ENCODE measurements around the gene RLN2. TPM values are rescaled to one million over a fixed set of nuclear protein-coding genes. Genes with fewer than 3 reads are reported as not detected.

The RLN2 gene
- total RNA-seq, 1 donor from 2014 or later = 4.0 TPM

DNA sequence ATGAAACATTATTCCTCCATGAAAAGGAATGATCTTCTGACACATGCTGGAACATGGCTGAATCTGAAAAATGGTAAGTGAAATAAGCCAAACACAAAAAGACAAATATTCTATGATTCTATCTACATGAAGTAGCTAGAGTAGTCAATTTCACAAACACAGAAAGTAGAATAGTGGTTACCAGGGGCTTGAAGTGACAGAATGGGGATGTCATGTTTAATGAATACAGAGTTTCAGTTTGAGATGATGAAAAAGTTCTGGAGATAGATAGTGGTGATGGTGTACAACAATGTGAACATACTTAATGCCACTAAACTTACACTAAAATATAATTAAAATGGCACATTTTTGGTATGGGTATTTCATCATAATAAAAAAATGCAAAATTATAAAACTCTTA is 18.3 kb downstream of the RLN2 start:
- H3K4me1 Mint-ChIP-seq (ENCODE audit: low read depth) = no peaks in the 10 kb centered on the region
- no peak overlapping the region for H3K27ac Mint-ChIP-seq
- H3K36me3 Mint-ChIP-seq (ENCODE audit: insufficient read depth) = no peaks in the 10 kb centered on the region
- H3K9me3 Mint-ChIP-seq (ENCODE audit: low read depth) = peaks cover 16% of the 10 kb centered on the region
- no peak overlapping the region for H3K4me3 Mint-ChIP-seq (ENCODE audit: low read depth)
- DNase-seq (ENCODE audit: low spot score, unreplicated experiment) = no peak
- H3K27me3 Mint-ChIP-seq = no peaks in the 10 kb centered on the region
- TF ChIP-seq, protein P1, sequence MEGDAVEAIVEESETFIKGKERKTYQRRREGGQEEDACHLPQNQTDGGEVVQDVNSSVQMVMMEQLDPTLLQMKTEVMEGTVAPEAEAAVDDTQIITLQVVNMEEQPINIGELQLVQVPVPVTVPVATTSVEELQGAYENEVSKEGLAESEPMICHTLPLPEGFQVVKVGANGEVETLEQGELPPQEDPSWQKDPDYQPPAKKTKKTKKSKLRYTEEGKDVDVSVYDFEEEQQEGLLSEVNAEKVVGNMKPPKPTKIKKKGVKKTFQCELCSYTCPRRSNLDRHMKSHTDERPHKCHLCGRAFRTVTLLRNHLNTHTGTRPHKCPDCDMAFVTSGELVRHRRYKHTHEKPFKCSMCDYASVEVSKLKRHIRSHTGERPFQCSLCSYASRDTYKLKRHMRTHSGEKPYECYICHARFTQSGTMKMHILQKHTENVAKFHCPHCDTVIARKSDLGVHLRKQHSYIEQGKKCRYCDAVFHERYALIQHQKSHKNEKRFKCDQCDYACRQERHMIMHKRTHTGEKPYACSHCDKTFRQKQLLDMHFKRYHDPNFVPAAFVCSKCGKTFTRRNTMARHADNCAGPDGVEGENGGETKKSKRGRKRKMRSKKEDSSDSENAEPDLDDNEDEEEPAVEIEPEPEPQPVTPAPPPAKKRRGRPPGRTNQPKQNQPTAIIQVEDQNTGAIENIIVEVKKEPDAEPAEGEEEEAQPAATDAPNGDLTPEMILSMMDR (IDR thresholded peaks at IDR 0.05; ENCODE audit: unreplicated experiment) = no peak

DNA sequence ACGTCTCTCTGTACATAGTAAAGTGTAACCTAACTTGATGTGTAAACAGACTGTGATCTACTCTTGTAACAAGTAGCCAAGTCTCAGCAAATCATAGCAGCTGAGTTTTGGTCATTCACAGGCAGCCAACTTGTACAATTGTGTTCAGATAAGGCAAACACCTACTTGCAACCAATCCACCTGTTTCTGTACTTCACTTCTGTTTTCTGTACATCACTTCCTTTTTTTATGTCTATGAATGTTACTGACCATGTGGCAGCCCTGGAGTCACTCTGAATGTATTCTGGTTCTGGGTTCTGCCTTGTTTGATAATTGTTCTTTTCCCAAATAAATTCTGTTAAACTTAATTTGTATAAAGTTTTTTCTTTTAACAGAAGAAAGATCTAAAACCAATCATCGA is 26.0 kb downstream of the RLN2 start:
- Mint-ChIP-seq H3K27me3 (no peaks in the 10 kb centered on the region), H3K36me3 (ENCODE audit: insufficient read depth) (no peaks in the 10 kb centered on the region), H3K4me3 (ENCODE audit: low read depth) (no peak overlapping the region), H3K27ac (no peak overlapping the region), H3K4me1 (ENCODE audit: low read depth) (no peaks in the 10 kb centered on the region), H3K9me3 (ENCODE audit: low read depth) (peaks cover 2% of the 10 kb centered on the region)
- DNase-seq (ENCODE audit: low spot score, unreplicated experiment) = no peak
- TF ChIP-seq, protein P1 (IDR thresholded peaks at IDR 0.05; ENCODE audit: unreplicated experiment) = no peak

DNA sequence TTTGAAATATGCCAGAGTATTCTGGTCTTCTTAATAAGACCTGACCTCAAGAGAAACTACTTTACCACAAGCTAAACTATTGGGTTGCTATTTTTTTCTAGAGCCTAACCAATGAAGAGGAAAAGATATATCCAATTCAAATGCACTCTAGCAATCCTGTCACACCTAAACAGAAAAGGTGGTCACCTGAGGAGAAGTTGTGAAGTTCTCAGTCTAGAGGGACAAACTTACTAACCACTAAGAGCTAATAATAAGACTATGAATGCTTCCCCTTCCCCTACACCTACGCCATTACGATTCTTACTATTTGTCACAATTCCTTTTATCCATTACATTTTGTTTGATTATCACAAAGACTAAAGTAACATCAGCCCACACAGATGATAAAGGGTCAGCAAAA is 29.7 kb downstream of the RLN2 start:
- H3K27ac Mint-ChIP-seq = no peak overlapping the region
- no peak overlapping the region for H3K4me3 Mint-ChIP-seq (ENCODE audit: low read depth)
- H3K36me3 Mint-ChIP-seq (ENCODE audit: insufficient read depth) = no peaks in the 10 kb centered on the region
- no peak for DNase-seq (ENCODE audit: low spot score, unreplicated experiment)
- TF ChIP-seq, protein P1 (IDR thresholded peaks at IDR 0.05; ENCODE audit: unreplicated experiment) = no peak
- peaks cover 2% of the 10 kb centered on the region for H3K9me3 Mint-ChIP-seq (ENCODE audit: low read depth)
- no peaks in the 10 kb centered on the region for H3K4me1 Mint-ChIP-seq (ENCODE audit: low read depth)
- no peaks in the 10 kb centered on the region for H3K27me3 Mint-ChIP-seq

DNA sequence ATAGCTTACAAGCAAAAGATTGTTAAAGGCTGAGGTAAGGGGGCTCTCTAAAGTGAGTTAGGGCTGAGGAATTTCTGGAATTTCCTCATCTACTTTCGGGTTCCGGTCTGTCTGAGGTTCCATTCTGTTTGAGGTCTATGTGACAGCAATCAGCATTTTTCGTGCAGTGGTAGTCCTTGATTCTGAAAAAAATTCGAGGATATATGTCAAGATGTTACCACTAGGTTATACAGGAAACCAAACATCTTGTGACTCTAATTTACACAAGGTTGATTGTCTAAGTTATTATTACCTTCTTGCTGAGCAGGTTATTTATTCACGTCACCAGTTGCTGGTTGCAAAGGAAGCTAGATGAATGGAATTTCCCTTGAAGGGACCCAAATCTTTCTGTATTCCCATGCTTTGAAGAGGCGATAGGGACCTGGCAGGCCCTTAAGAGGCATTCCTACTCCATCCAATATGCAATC is 35.2 kb downstream of the RLN2 start:
- Mint-ChIP-seq H3K4me1 (ENCODE audit: low read depth) (peaks cover 6% of the 10 kb centered on the region), H3K27me3 (no peaks in the 10 kb centered on the region), H3K27ac (peak overlapping the region; percentile 92), H3K9me3 (ENCODE audit: low read depth) (no peaks in the 10 kb centered on the region), H3K4me3 (ENCODE audit: low read depth) (no peak overlapping the region), H3K36me3 (ENCODE audit: insufficient read depth) (no peaks in the 10 kb centered on the region)
- TF ChIP-seq, protein P1 (IDR thresholded peaks at IDR 0.05; ENCODE audit: unreplicated experiment) = no peak
- no peak for DNase-seq (ENCODE audit: low spot score, unreplicated experiment)

DNA sequence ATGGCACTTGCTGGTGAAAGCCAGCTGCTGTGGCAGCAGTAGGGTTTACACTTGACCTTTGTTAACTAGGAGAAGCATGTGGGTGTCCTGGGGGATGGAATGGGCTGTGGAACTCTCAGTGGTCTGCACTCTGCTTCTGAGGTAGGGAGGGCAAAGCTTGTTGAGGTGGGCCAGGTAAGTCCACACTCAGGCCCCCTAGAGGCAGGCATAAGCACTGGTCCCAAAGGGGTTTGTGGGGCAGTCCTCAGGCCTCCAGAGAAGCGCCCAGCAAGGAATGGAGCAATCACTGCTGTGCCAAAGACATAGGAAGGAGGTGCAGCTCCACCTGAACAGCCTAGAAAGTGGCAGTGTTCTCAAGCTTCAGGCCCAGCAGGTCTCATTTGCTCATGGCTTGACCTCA is 38.6 kb downstream of the RLN2 start:
- H3K27me3 Mint-ChIP-seq = no peaks in the 10 kb centered on the region
- no peak for DNase-seq (ENCODE audit: low spot score, unreplicated experiment)
- no peak overlapping the region for H3K4me3 Mint-ChIP-seq (ENCODE audit: low read depth)

More for the DNA sequence above, 38.6 kb downstream of the RLN2 start:
- no peaks in the 10 kb centered on the region for H3K9me3 Mint-ChIP-seq (ENCODE audit: low read depth)
- peaks cover 6% of the 10 kb centered on the region for H3K4me1 Mint-ChIP-seq (ENCODE audit: low read depth)
- no peaks in the 10 kb centered on the region for H3K36me3 Mint-ChIP-seq (ENCODE audit: insufficient read depth)
- TF ChIP-seq, protein P1 (IDR thresholded peaks at IDR 0.05; ENCODE audit: unreplicated experiment) = no peak
- no peak overlapping the region for H3K27ac Mint-ChIP-seq

Data from progenitor cell of endocrine pancreas (in vitro differentiated cells).